HG03469 (cell line): ENCODE measurements around the gene NEDD4L.
"Not testable (repeated sequence)": the region's sequence is repeated elsewhere in the genome, so short reads cannot be mapped to it uniquely, and the experiment has no call there.

Source experiments
- ATAC-seq: cut with Tn5 transposase; IDR thresholded peaks from one replicate; pipeline ENCODE4 v1.9.1; 2021; ENCODE audit warnings: mild to moderate bottlenecking, moderate library complexity, moderate number of reproducible peaks; ENCODE audit not compliant: unreplicated experiment

Gene NEDD4L

DNA sequence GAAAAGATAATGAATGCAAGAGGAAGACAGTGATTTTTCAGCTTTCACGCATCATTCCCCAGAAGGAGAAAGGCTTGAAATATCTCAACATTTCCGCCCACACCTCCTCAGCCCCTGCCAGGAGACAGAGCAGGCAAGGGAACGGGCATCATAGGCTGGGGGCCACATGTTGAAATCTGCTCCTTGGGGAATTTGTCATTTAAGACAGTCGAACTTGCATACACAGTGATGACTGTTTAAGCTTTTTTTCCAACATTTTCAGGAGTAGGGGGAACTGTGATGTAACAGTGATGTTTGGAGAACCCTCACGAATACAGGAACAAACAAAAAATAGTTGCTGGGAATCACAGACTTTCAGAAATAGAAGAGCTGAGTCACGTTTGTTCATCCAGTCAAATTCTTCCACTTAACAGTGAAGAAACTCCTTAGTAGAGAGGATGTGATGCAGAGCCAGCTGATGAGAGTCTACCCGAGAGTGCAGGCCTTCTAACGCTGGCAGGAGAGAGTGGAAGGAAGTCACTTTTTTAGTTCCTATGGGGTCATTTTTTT lies 318.1 kb downstream of the NEDD4L start:
- ATAC-seq: no peak

GRCh38 chr18:58362829-58363271 lies 318.8 kb downstream of the NEDD4L start:
- ATAC-seq: no peak

- no peak for ATAC-seq
Observed at GRCh38 chr18:58363767-58364540, 319.9 kb downstream of the NEDD4L start.

- no peak for ATAC-seq
Observed at GRCh38 chr18:58364876-58365528, 321.0 kb downstream of the NEDD4L start.

DNA sequence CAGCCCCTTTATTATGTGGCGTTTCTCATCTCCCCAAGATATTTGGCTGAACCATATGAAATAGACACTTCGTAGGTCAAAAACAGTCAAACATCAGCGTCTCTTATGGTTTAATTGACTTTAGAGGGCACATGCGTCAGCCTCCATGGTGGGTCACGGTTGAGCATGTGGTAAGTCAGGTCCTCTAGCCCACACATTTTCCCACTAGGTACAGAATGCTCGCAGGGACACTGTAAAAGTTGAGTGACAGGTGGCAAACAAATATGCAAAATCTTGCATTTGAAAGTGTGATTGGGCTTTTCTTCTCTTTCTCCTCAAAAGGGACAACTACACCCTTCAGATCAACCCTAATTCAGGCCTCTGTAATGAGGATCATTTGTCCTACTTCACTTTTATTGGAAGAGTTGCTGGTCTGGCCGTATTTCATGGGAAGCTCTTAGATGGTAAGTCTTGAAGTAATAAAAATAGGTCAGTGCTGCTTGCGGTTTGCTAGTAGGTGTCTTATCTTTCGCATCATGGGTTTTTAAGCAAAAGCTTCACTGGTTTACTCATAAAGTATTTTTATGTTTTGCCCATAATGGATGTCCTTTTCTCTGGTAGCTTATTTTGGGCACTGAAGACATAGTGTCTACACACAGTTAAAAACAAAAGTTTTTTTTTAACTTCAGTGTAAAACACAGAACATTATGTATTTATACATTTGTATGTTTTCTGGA lies 323.6 kb downstream of the NEDD4L start:
- ATAC-seq: no peak

GRCh38 chr18:58369616-58370015 lies 325.6 kb downstream of the NEDD4L start:
- ATAC-seq: no peak

DNA sequence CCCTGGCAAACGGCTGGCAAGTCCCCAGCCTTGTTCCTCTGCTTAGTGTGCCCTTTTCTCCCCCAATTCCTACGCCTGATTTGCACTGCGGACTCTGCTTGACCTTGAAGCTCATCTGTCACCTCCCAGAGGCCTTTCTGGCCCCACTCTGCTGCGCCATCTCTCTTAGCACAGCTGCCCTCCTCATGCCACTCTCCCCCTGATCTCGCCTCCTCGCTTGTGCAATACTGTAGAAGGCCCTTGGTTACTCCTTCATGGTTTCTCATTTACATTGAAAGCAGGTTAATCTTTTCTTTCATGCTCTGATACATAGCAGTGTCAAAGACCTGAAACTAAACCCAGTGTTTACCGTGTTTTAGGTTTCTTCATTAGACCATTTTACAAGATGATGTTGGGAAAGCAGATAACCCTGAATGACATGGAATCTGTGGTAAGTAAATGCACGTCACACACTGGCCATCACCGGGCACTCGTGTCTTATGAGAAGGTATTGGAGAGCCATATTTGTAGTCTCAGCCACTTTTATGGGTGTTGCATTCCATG lies 326.1 kb downstream of the NEDD4L start:
- ATAC-seq: no peak

DNA sequence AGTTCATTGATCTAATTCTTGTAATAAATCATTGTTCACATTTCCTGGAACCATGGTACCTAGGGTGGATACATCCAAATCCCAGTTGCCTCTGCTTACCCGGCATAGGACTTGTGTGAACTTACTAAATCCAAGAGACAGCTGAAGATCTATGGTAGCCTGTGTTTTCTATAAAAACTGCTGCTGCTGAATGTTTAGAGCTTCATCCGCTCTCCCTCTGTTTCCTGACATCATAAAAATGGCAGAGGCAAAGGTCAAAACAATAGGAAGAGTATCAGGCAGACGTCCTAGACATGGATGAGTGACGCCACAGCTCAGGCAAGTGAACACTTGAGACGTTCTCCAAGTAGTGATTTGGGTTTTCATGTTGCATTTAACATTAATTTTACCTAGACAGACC lies 326.6 kb downstream of the NEDD4L start:
- no peak for ATAC-seq

DNA sequence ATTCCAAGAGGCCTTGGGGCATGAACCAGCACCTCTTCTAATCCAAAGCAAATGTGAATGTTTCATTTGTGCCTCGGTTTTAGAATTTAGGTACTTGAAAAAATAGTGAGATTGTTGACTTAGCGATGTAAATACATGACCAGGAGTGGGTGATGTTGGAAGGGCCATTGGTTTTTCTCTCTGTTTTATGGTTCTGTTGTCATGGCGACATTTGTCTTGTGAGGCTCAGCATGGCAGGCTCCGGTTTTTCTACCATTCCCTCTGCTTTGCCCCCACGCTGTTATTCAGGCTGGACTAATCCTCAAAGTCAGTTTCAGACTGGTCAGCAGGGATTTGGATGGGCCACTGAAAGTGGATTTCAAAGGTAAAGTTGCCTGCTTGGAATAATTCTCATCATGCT lies 329.5 kb downstream of the NEDD4L start:
- no peak for ATAC-seq

- ATAC-seq: no peak
Observed at GRCh38 chr18:58375051-58375450, 331.0 kb downstream of the NEDD4L start.

DNA sequence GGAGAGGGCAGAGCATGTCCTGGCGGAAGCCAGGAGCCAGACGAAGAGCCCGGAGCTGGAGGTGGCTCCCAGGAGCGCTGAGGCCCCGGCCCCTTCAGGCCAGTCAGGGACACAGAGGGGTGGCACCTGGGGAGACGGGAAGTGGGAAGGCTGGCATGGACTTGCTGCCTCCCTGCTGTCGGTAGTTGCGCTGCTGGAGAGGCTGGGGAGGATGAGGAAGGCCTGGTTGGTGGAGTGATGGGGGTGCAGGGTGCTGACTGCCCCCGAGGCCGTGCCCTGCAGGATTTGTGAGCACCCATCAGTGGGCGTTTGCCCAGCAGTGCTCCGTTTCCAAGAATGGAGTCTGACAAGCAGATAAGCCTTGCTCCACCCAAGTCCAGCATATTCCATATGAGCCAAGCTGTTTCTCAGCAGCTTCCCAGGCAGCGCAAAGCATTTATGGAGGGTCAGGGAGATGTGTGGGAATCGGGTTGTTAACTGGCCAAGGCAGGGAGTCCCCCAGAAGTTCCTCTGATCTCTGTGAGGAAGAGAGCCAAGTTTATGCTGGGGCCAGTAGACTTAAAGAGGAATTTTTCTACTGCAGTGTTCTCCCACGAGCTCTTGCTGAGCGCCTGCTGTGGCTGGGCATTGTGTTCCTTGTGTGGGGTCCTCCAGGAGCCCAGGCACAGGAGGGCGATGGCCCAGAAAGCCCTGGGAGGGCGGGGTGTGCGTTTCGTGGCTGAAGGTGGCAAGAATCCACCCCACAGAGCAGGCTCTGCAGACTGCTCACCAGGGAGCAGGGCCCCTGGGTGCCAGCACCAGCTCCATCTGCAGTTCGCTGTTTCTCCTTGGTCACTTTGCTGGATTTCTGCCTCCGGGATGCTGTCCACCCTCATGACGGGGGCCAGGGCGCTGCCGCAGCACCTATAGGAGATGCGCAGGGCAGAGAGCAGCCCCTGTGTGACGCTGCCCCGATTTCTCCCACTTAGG lies 334.7 kb downstream of the NEDD4L start:
- ATAC-seq: no peak

- no peak for ATAC-seq
Observed at GRCh38 chr18:58379443-58379842, 335.4 kb downstream of the NEDD4L start.

DNA sequence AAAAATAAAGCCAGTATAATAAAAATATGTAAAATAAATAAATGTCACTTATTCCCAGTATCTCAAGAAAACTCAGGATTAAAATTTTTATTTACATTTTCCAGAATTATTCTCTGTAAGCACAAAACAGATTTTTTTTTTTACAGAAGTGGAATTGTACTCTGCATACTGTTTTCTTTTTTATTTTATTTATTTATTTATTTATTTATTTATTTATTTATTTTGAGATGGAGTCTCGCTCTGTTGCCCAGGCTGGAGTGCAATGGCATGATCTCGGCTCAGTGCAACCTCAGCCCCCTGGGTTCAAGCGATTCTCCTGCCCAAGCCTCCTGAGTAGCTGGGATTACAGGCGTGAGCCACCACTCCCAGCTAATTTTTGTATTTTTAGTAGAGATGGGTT lies 336.1 kb downstream of the NEDD4L start:
- ATAC-seq: not testable (repeated sequence)

- ATAC-seq: no peak
Observed at GRCh38 chr18:58381676-58382411, 337.8 kb downstream of the NEDD4L start.

GRCh38 chr18:58382446-58382845 lies 338.4 kb downstream of the NEDD4L start:
- ATAC-seq: no peak

DNA sequence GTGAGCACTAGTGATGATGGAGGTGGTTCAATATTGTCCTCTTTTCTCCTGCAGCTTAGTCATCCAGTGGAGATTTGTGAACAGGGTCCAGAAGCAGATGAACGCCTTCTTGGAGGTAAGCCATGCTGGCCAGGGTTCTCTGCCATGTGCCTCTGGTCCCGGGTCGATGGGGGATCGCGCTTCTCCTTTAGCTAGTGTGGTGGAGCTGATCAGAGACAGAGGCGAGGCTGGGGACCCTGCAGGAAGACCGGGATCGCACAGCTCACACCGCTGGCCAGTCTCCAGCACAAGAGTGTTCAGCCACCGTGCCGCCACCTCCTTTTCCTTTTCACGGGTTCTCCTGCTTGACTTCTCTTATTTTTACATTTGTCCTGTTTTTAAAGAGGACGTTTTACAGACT lies 341.4 kb downstream of the NEDD4L start:
- ATAC-seq: no peak

DNA sequence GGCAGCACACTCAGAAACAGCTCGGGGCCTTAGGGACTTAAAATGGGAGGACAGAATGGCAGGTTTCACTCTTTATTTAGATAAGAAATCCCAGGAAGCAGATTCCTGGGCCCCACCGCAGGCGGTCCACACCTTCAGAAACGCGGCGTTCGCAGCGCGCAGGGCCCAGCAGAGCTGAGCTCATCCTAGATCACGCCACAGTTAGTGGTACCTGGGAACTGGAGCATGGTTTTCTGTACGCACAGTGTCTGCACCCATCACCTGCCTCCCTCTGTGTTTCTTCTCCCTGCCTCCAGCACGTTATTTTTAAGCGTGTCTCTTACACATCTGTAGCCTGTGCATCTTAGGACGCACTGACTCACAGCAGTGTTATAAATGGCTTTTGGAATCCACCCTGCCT lies 342.8 kb downstream of the NEDD4L start:
- ATAC-seq: no peak

DNA sequence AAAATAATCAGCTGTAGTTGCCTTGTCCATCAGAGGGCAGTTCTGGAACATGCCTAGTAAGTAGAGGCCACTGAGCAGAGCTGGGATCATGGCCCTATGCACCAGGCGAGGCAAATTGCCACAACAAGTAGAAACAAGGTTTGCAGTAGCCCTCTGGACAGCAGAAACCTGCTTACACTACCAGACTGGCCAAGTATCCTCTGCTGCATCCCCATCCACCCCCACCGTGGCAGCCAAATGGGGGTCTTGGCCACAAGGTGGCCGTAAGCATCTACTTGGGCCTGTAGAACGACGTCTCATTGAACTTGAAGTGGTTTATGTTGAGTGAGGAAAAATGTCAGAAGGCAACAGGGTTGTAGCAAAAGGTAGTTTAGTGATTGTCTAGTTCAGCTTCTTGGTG lies 343.7 kb downstream of the NEDD4L start:
- ATAC-seq: no peak

- ATAC-seq: no peak
Observed at GRCh38 chr18:58388736-58389135, 344.7 kb downstream of the NEDD4L start.
